Neural progenitor cell (in vitro differentiated cells): ENCODE measurements around the gene IL11RA.
A peak's percentile ranks its signal among the peaks of the same experiment; 100 is the strongest.

Experiments used
- CTCF ChIP-seq: fragments of 200-600 bp; sonication (generic); IDR thresholded peaks from 2 replicates; pipeline ENCODE4 v1.5.1; 2017; ENCODE audit warnings: antibody characterized with exemption, mild to moderate bottlenecking
- EZH2 ChIP-seq: fragments of 200-600 bp; sonication (generic); IDR thresholded peaks from 2 replicates; pipeline ENCODE4 v1.6.1; 2017; ENCODE audit warnings: antibody characterized with exemption, mild to moderate bottlenecking, moderate library complexity
- EZH2phosphoT487 ChIP-seq: fragments of 200-600 bp; sonication (generic); IDR thresholded peaks from 2 replicates; pipeline ENCODE4 v1.6.1; 2017; ENCODE audit warnings: antibody characterized with exemption

DNA sequence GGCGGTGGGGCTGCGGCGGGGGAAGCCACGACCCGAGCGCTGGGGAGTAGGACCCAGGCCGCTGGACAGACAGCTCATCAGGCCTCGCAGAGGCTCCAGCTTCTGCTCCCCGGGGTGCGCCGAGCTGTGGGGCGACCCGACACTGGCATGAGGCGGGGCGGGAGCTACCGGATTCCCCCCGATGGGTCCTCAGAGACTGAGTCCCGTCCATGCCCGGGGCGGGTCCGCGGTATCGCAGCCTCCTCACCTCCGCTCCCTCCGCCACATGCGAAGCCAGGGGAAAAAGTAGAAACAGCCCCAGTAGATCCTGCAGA lies 13.0 kb downstream of the IL11RA start:
- no peak for TF ChIP-seq CTCF
- peak; percentile 40 for TF ChIP-seq EZH2
- no peak for TF ChIP-seq EZH2phosphoT487
